HG02884 (cell line): Measurements from ENCODE around the gene SCN4B.

ENCODE experiments used
- ATAC-seq: cut with Tn5 transposase; IDR thresholded peaks from one replicate; pipeline ENCODE4 v1.9.1; 2021; ENCODE audit warnings: mild to moderate bottlenecking, moderate library complexity; ENCODE audit not compliant: unreplicated experiment

SCN4B gene

DNA sequence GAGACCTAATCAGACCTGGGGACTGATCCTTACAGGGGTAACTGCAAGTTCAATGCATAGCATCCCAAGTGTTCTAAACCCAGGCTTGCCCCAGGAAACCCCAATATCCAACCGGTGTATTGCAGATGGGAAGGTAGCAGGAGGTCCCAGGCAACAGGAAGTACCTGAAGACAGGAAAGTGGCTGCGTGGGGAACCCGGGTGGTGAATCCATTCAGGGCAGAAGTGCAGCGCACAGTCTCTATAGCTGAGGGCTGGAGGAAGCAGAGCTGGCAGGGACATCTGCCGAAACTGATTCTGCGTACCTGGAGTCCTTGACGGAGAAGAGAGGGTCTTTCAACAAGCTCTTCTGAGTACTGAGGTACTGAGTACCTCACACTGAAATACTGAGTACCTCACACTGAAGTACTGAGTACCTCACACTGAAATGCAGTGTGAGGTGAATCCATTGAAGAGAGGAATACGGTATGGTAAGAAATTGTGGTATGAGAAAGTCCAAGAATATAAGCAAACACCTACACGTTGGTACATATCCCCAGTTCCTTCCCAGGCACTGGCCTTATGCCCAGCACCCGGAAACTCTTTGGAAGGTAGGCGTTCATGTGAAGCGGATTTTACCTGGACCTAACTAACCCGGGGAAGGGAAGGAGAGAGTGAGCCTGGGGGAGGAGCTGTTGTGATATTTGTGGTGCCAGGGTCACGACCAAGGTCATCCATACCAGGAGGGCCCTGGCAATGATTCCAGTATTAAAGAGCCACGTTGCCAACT is 20.1 kb downstream of the SCN4B start:
- no peak for ATAC-seq

DNA sequence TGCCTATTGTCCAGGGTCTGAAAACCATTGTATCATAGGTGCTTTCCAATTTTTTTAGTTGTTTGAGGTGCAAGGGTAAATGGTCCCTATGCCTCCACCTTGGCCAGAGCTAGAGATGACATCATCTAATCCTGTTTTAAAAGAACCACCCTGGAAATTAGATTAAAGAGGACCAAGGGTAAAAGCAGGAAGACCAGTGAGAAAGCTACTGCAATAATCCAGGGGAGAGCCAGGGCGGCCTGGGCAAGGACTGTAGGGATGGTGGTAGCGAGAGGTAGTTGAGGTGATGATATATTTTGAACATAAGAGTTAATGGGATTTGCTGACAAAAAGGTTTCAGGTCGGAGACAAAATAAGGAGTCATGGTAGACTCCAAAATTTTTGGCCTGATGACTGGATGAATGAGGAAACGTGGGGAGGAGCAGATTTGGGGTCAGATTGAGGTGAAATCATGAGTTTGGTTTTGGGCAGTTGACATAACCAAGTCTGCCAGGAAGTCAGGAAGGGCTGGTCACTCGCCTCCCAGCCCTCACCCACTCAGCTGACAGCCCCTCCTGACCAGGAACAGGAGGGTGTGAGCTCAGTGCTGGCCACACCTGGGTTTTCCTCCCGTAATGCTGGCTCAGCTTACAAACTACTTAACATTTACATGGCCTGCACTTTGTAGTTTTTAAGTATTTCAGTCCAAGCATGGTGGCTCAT is 23.0 kb downstream of the SCN4B start:
- ATAC-seq: no peak

DNA sequence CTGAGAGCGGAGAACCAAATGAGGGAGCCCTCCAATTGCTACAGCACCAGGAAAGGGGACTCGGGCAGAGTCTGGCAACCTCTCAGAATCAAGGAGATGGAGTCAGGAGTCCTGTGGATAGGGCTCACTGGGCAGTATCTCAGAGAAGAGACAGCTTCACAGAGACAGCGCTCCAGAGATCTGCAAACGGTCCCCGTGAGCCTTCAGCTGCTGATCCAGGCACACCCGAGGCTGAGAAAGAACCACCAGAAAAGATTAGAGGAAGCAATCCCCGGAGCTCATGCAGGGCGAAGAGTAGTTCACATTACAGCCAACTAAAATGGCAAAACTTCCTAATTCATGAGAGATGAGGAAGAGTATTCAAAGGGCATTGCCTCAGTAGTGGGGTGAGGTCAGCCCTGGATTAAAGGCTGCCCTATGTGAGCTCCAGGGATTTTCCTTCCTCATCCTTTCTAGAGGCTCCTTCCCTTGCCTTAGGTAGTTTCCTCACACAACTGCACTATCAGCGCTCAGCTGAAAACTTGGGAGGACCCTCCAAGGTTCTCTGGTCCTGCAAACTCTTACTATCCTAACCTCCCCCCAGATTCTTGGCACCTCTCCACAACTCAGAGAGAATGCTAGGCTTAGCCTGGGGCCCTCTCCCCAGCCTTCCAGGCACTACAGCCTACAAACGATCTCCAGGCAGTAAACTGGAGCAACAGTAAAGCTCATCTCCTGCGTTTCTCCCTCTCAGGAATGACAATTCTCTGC is 23.7 kb downstream of the SCN4B start:
- no peak for ATAC-seq

DNA sequence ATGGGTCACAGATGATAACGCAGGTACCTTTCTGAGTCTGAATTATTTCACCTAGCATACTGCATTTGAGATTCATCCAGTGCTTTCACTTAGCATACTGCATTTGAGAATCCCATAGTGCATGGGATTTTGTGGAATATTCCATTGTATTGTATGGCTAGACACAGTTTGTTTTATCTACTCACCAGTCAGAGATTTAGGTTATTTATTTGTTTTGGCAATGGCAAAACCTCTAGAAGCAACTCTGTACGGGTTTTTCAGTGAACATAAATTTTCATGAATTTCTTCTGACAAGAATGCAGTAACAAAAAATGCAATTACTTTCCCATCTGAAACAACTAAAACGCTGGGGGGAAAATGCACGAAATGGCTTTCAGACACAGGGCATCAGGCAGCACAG is 24.3 kb downstream of the SCN4B start:
- no peak for ATAC-seq

DNA sequence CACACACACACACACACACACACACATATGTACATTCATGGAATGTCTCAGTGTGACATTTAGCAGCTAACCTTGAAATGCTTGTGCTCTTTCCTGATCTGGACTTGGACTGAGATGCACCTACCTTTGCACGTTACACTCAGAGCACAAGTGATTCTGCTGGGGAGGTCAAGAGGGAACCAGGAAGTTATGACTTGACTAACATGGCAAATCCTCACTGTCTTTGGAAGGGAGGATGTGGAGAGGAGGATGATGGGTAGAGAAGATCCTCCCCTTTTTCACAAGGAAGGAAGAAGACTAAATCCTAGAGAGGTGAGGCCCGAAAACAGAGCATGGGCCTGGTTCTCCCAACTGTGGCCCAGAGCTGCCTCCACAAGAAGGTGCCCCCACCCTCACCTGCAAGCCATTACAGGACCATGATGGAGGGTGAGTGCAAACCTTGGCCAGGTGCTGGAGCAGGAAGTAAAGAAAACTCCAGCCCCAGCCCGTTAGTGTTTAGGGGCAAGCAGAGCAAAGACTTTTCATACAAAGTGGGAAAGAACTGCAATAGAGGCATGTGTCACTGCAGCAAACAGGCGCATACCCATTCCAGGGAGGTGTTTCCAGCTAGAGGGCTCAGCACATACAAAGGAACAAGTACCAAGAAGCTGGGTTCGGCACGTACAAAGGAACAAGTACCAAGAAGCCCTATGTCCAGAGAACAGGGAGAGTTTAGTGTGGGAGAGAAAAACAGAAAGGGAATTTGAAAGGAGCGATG is 26.4 kb downstream of the SCN4B start:
- no peak for ATAC-seq

DNA sequence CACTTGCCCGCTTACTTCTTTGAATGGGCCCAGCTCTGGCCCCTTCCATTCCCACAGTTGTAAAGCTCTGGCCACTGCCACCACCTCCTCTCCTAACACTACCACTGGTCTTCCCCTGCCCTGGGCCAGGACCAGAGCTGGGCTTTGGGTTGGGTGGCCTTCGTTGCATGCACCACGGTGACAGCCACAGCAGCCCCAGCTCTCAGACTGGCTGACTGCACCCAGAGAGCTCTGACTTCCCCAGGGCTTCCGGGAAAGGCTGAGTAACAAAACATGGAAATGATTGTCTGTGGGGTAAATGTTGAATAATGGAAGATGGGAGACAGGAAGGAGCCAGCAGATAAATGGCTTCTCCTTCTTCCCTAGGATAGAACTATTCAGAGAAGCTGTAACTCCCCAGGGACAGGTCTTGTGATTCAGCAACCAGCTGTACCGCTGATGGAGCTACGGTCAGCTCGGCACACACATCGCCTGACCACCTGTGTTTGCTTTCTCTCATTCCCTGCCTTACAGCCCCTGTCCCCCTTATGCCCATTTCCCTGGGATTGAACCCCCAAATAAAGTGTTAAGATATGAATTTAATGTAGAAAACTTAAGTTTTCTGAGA is 27.6 kb downstream of the SCN4B start:
- ATAC-seq: no peak

DNA sequence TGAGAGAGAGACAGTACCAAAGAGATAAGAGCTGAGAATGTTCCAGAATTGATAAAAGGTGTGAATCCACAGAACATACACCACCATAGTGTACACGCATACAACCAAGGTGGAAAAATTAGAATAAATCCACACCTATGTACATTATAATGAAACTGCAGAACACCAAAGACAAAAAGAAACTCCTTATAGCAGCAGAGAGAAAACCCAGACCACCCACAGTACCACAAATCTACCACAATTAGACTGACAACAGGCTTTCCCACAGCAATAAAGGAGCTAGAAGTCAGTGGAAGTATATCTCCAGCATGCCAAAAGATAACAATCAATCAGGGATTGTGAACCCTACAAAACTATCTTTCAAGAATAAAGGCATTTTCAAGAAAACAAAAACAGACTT is 31.8 kb downstream of the SCN4B start:
- no peak for ATAC-seq

DNA sequence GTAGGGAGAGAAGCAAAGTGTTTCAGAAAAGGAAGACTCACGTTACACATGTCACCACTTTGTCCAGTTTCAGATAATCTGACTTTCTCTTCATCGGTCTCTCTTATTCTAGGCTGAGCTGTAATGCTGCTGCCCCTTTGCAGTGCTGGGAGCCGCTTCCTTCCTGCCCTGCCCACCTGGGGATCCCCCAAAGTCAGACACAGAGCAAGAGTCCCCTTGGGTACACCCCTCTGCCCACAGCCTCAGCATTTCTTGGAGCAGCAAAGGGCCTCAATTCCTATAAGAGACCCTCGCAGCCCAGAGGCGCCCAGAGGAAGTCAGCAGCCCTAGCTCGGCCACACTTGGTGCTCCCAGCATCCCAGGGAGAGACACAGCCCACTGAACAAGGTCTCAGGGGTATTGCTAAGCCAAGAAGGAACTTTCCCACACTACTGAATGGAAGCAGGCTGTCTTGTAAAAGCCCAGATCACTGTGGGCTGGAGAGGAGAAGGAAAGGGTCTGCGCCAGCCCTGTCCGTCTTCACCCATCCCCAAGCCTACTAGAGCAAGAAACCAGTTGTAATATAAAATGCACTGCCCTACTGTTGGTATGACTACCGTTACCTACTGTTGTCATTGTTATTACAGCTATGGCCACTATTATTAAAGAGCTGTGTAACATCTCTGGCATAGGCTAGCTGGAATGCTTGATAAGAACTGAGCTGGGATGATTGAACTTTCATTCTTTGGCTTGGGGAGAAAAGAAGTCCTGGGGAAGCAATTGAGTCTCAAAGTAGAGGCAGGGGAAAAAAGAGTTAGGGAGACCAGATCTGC is 34.6 kb downstream of the SCN4B start:
- ATAC-seq: no peak

DNA sequence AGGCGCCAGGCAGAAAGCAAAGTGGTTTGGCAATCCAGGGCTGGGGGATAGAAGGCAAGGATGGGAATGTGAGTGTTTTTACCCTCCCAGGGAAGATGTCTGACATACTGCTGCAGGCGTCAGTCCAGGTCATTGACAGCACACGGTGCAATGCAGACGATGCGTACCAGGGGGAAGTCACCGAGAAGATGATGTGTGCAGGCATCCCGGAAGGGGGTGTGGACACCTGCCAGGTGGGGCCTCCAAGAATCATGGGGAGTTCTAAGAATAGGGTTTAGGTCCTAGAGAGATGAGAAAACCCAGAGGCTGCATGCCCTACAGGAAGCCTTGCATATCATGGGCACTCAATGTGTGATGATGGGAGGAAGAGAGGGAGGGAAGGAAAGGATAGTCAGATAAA is 37.6 kb downstream of the SCN4B start:
- no peak for ATAC-seq

DNA sequence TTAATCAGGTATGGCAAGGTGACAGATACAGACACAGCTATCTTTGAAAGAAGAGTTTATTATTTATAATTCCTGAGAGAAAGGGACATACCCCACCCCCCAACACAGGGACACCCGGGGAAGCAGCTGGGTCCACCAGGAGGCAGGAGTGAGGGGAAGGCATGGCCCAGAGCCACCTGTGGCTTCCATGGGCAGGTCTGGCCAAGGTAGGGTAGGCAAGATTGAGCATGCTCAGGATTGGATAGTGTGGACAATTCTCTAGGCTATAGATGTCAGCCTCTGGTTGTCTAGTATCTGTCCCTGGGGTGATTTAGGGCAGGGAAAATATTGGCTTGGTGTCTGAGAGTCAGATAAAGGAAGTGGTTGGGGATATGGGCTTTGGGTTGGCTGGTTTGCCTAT is 38.4 kb downstream of the SCN4B start:
- no peak for ATAC-seq

DNA sequence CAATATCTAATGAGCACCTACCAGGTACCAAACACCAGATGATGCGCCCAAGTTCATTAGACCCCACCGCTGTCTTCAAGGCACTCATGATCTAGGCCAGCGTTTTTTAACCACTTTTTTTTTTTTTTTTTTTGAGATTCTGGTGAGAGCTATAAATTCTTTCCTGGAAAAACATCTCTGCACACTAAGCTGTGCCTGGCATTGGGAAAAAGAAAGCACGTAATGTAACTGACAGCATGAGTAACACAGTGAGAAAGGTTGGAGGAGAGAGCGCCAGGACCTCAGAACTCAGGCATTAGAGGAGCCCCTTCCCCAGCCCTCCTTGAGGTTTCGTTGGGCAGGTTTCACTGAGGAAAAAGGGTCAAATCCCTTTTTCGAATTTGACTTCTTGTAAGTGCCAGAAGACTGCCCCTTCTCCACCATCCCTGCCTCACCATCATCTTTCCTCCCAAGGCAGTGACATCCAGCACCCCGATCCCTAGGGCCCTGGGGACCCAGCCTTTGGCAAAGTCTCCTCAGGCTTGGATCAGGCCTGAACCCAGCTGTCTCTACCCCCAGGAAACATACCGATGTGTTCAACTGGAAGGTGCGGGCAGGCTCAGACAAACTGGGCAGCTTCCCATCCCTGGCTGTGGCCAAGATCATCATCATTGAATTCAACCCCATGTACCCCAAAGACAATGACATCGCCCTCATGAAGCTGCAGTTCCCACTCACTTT is 39.8 kb downstream of the SCN4B start:
- no peak for ATAC-seq

DNA sequence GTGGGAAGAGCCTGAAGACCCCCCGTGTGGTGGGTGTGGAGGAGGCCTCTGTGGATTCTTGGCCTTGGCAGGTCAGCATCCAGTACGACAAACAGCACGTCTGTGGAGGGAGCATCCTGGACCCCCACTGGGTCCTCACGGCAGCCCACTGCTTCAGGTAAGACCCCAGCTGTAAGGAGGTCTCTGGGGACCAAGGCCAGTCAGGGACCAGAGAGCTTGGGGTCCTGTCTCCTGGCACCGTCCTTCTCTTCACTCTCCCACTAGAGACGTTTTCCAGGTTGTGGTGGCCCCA is 40.9 kb downstream of the SCN4B start:
- no peak for ATAC-seq

DNA sequence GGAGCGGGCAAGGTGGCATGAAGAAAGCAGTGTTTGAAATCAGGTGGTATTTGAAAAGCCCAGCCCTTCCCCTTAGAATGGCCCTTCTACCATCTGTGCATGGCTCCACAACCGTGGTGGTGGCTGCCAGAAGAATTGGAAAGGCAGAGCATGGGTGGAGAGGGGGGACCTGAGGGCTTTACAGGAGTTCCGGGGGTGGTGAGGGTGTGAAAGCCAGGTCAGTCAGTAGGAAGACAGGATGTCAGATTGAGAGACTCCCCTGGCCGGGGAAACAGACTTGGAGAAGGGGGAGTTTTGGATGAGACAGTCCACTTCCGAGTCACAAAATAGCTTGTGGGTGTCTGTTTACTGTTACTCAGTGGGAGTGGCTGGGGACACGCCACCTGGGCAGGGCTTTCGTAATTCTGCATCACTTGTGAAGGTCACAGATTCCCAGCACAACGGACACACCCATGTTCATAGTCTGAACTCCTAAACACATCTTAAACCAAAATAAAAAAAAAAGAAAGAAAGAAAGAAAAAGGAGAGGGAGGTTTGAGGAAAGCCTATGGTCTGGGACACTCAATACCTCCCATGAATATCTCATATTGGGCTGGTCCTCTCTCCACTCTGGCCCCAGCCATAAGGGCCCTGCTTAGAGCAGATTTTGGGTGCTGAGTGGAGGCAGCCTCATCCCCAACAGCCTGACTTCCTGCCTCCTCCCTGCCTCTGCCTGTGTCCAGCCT is 41.4 kb downstream of the SCN4B start:
- no peak for ATAC-seq

DNA sequence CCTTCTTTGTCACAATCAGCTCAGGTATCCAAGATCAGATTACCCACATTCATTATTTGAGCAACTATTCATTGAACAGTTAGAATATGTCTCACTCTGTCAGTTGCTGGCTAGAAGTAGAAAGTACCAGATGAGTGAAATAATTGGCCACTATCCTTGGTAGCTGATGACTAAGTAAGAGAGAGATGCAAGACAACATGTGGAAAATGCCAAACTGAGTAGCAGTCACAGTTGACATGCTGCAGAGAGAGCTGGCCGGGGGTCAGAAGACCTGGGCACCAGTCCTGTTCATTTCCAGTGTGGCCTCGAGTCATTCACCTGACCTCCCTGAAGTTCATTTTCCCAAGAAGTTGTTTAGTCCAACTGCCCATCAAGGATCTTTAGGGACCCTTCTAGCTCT is 43.4 kb downstream of the SCN4B start:
- no peak for ATAC-seq

DNA sequence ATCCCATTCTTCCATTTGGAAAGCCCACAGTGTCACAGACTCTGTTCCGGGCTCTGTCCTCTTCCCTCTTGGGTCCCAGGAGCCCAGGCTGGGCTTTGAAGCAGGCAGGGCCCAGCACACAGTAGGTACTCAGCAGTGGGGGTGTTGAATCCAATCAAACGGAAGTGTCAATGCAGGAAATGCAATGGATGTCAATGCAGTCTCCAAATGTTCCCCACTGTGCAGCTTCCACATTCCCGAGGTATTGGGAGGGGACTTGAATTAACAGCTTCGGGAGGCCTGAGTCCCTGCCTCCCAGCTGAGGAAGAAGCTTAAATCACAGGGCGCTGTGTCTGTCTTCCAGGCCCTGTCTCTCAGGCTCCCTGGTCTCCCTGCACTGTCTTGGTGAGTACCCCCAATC is 44.1 kb downstream of the SCN4B start:
- ATAC-seq: no peak

DNA sequence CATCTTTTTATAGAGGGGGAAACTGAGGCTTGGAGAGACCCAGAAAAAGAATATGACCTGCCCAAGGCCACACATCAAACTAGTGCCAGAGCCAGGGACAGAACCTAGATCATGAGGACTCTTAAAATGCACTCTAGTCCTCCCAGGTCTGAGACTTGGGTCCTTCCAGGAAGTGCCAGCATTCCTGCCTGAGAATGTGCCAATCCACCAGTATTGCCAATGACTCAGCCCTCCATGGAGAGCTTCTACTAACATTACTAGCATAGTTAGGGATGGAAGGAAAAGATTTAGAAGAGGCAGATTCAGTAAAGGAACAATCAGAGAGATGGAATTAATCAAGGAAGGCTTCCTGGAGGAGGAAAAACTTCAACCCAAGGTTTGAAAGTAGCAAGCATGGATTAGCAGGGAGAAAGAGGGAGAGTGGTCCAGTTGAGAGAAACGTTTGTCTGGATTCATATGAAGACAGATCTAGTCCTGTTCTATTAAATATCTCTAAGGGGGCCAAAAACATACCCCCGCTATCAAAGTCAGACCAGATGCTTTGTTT is 45.8 kb downstream of the SCN4B start:
- ATAC-seq: no peak

DNA sequence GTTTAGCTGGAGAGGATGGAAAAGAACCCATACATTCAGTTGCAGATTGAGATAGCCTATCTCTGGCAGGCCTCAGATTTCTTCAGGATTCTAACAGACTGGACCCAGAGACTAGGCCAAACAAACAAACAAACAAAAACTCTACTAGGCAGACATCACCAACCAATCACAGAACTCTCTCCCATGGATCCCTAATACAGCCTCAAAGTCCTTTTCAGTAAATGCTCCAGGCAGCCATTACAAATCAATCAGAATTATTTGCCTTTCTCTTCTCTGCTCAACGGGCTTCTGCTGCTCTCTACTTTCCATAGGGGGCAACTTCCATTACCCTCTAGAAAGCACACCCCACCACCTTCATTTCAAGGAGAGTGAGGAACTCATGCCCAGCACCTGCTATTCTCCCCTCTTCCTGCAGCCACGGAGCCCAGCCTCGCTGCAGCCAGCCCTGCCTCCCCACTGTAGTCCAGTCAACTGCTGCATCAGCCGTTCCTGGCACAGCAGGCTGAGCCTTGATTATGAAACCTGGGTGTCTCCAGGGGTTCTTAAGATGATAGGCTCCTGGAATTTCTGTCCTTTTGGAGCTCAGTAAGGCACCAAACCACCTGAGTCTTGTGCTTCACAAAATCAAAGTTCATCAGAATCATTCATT is 46.8 kb downstream of the SCN4B start:
- ATAC-seq: no peak

DNA sequence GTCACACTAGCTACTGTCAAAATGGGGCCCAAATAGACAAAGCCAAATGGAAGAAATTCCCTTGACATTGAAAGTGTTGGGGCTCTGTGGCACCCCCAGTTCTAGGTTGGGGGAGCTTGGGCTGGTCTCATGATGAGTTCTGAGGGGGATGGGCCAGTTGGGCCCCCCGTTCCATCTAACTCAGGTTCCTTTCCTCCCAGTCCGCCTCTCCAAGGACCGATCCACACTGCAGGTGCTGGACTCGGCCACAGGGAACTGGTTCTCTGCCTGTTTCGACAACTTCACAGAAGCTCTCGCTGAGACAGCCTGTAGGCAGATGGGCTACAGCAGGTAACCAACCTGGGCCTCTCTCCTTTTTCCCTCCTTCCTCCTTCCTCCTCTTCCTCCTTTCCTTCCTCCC is 48.1 kb downstream of the SCN4B start:
- ATAC-seq: no peak
